GM23248 (cell line): Measurements from ENCODE around the gene LIX1L.

Experiments
- EZH2 ChIP-seq: fragments of 200-600 bp; sonication (generic); IDR thresholded peaks from 2 replicates; pipeline ENCODE4 v1.6.1; 2018; ENCODE audit warnings: antibody characterized with exemption, mild to moderate bottlenecking; ENCODE audit not compliant: insufficient read depth, poor library complexity, severe bottlenecking
- EZH2phosphoT487 ChIP-seq: fragments of 200-600 bp; sonication (generic); IDR thresholded peaks from 2 replicates; pipeline ENCODE4 v1.6.1; 2018; ENCODE audit warnings: antibody characterized with exemption, moderate library complexity, mild to moderate bottlenecking, low read depth; ENCODE audit not compliant: insufficient read depth

DNA sequence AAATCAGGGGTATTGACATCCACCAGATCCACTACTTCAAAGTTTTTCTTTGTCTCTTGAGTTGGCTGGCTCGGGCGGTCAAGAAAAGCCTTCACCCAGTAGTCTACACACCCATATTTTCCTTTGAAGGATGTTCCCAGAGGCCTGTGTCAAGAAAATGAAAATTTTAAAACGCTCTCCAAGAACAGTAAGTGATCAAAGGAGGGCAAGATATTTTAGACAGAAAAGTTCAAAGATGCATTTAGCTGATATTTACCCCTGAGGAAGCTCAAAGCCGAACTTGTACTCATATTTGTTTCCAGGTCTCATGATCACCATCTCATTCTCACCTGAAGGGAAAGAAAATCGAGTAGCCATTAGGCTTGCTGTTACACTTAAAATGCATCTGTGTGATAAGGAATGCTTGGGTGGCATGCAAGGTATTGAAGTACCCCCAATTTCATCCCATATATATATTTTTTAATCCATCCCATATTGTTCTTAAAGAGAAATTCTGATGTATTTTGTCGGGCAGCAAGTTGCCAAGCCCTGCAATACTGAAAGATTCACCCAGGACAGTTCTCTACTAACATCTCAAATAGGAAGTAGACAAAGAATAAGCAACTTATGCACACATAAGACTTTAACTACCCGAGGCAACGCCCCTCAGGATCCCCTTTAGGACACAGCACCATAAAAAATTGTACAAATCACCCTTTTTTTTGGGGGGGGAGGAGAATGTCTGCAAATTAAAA lies 37.5 kb upstream of the LIX1L start:
- no peak for TF ChIP-seq EZH2phosphoT487
- no peak for TF ChIP-seq EZH2
